ENCODE measurements around the gene CFD. TPM values are rescaled to one million over a fixed set of nuclear protein-coding genes. Genes with fewer than 3 reads are reported as not detected.
"Not testable (repeated sequence)": the region's sequence is repeated elsewhere in the genome, so short reads cannot be mapped to it uniquely, and the experiment has no call there.

The CFD gene
- total RNA-seq, 1 donor from 2014 or later = not detected

GRCh38 chr19:825897-826644, 33.4 kb upstream of the CFD start:
- no peak for DNase-seq

DNA sequence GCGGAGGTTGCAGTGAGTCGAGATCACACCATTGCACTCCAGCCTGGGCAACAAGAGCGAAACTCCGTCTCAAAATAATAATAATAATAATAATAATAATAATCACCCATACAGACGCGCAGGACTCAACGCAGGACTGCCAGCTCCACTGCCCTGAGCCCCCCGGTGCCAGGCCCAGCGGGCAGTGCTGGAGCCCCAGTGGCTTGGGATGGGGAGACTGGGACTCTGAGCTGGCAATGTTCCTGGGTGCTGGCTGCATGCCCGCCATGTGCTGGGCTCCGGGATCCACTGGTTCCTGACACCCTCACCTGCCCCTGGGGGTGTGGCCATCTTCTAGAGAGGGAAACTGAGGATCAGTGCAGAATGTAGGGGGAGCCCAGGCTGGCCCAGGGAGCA, 32.2 kb upstream of the CFD start:
- DNase-seq = no peak

DNA sequence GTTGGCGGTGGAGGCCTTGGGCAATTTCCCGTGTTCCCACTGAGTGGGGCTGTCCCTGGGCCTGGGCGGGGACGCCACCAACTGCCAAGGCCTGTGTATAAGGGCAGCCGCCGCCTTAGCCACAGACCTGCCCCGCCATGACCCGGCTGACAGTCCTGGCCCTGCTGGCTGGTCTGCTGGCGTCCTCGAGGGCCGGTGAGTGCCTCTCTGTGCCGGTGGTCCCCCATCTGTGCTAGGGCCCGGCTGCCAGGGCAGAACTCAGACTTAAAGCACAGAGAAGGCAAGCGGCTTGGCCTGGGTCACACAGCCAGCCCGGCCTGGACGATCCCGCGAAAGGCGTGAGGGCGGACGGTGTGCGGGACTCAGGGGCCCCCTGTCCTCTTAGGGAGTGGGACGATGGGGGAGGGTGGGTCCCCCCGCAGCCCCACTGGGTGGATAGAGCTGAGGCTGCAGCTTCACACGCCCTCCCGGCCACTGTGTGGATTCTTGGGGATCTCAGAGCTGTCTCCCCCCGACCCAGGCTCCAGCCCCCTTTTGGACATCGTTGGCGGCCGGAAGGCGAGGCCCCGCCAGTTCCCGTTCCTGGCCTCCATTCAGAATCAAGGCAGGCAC, 31.6 kb upstream of the CFD start, which contains the start of gene AZU1:
TSS of gene AZU1 (plus strand) at position 128 of the 612 bp plus-strand sequence. CDS start at position 138, 10 bp downstream.
- no peak for DNase-seq

DNA sequence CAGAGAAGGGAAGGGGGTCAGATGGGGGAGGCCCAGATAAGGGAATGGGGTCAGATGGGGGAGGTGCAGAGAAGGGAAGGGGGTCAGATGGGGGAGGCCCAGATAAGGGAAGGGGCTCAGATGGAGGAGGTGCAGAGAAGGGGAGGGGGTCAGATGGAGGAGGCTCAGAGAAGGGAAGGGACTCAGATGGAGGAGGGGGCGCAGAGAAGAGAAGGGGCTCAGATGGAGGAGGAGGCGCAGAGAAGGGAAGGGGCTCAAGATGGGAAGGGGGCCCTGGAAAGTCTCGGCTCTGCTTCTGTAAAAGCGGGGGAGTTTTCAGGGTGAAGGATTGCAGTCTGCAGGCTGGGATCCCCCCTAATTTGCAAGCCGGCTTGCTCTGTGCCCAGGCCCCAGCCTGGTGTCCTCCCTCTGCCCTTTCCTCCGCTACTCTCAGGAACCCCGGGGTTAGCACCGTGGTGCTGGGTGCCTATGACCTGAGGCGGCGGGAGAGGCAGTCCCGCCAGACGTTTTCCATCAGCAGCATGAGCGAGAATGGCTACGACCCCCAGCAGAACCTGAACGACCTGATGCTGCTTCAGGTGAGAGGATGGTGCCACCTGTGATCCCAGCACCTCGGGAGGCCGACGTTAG, 30.2 kb upstream of the CFD start:
- no peak for DNase-seq

- no peak for DNase-seq
Observed at GRCh38 chr19:831407-832369, 27.8 kb upstream of the CFD start.

GRCh38 chr19:834216-834615, 25.2 kb upstream of the CFD start:
- no peak for DNase-seq

DNA sequence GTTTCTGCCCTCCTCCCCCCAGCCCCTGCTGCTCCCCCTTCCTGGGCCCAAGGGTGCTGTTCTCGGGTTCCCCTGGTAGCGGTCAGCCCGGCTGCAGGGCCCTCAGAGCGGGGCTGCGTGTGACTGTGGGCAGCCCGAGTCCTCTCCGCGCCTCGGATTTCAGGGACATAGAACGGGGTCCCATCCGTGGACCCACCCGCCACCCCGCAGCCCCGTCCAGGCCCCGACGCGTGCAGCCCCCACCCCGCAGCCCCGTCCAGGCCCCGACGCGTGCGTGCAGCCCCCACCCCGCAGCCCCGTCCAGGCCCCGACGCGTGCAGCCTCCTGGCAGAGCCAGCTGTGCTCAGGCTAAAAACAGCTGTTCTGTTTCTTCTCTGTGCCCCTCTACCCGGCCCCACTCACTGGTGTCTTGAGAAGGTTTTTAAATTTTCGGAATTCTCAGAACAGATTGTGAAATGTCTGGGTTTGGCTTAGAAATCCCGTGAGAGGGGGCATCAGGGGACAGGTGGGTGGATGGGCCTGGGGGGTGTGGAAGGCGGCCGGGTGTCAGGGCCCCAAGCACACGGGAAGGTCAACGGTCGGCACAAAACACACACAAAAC, 24.2 kb upstream of the CFD start:
- DNase-seq = no peak

GRCh38 chr19:840519-841206, 18.8 kb upstream of the CFD start, which contains the start of gene PRTN3:
Gene PRTN3, plus strand, starts transcription at chr19:840999. Its CDS starts 10 bp downstream, at chr19:841009.
- no peak for DNase-seq

DNA sequence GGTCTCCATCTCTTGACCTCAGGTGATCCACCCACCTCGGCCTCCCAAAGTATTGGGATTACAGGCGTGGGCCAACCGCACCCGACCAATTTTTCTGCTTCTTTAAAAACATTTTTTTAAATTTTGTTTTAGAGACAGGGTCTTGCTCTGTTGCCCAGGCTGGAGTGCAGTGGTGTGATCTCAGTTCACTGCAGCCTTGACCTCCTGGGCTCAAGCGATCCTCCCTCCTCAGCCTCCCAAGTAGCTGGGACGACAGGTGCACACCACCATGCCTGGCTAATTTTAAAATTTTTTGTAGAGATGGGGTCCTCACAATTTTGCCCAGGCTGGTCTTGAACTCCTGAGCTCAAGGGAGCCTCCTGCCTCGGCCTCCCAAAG, 16.7 kb upstream of the CFD start:
- not testable (repeated sequence) for DNase-seq

- DNase-seq = no peak
Observed at GRCh38 chr19:843180-843835, 16.2 kb upstream of the CFD start.

DNA sequence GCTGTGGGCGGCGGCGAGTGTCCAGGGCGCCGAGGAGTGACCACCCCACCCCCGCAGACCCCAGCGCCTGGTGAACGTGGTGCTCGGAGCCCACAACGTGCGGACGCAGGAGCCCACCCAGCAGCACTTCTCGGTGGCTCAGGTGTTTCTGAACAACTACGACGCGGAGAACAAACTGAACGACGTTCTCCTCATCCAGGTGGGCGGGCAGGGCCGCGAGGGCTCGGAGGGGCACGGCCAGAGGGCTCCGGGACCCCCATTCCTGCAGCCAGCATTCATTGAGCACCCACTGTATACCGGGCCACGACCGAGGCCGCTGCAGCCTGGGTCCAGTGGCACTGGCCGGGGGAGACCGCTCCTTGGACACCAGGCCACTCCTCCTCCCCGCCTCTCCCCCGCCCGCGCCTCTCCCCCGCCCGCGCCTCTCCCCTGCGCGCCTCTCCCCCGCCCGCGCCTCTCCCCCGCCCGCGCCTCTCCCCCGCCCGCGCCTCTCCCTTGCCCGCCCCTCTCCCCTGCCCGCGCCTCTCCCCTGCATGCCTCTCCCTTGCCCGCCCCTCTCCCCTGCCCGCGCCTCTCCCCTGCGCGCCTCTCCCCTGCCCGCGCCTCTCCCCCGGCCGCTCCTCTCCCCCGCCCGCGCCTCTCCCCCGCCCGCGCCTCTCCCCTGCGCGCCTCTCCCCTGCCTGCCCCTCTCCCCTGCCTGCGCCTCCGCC, 15.5 kb upstream of the CFD start:
- DNase-seq = no peak

- DNase-seq = no peak
Observed at GRCh38 chr19:844546-844971, 14.9 kb upstream of the CFD start.

DNA sequence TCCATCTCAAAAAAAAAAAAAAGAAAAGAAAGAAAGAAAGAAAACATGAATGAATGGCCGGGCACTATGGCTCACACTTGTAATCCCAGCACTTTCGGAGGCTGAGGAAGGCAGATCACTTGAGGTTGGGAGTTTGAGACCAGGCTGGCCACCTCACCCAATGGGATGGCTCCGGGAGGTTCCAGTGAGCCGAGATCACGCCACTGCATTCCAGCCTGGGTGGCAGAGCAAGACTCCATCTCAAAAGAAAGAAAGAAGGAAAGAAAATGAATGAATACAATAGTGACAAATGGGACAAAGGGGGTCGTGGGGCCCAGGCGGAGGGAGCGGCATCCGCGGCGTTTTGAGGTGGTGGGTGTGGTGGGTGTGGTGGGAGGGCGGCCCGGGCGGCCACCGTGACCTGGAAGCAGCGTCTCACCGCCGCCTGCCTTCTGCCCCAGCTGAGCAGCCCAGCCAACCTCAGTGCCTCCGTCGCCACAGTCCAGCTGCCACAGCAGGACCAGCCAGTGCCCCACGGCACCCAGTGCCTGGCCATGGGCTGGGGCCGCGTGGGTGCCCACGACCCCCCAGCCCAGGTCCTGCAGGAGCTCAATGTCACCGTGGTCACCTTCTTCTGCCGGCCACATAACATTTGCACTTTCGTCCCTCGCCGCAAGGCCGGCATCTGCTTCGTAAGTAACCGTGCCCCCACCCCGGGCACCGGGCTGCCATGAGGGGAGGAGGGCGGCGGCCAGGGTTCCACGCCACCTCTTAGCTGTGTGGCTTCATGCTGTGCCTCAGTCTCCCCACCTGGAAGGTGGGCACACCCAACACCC, 13.6 kb upstream of the CFD start:
- DNase-seq = no peak

DNA sequence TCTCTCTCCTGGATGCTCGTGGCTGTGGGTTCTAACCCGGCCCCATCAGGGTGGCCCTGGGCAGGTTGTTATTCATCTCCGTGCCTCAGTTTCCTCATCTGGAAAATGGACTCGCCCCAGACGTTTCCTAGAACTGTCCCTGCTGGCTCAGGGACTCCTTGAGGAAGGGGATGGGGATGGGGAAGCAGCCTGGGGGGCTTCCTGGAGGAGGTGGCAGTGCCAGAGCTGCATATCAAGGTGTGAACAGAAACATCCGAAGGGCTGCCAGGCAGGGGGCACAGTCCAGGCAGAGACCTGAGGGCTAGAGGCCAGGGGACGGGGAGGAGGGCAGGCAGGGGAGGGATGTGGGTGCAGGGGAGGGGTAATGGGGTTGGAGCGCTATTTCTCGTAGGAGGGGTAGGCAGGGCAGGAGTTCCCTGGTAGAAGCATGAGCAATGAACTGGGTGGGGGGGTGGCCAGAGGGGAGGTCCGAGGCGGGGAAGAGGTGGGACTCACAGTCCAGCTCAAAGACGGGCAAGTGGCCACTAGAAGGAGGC, 11.0 kb upstream of the CFD start:
- no peak for DNase-seq

DNA sequence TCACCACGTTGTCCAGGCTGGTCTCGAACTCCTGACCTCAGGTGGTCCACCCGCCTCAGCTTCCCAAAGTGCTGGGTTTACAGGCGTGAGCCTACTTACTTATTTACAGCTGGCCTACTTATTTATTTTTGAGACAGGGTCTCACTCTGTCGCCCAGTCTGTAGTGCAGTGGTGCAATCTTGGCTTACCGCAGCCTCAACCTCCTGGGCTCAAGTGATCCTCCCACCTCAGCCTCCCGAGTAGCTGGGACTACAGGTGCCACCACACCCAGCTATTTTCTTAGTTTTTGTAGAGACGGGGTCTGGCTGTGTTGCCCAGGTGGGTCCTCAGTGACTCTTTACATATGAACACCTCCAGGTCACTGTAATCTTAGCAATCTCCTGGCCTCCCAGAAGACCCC, 10.3 kb upstream of the CFD start:
- not testable (repeated sequence) for DNase-seq

DNA sequence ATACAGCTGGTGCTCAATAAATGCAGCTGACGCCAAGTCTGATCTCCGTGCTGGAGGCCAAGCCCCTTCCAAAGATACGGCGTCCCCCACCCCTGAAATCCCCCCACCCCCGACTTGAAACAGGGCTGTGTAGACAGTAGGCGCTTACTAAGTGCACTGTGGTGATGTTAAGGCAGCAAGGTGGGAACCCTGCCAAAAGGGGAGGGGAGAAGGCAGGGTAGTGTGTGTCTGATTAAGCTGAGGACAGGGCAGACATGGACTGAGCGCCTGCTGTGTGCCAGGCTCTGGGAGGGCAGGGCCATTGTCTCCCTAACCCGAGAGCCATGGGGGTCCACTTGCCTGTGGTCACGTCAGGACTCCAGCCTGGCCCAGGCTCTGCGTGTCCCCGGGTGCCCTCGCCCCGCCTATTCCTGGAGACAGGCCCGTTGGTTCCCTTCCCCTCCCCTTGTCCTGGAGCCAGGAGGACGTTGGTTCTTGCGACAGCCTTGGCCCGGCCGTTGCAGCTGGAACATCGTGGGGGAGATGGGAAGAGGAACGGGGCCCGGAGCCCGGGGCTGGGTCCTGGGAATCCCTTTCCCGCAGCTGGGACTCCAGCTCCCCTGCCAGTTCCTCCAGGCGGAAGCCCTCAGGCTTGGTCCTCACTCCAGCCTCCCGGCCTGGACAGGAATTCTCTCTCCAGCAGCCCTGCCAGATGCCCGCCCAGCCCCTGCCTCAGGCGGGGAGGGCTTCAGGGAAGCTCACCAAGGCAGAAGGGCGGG, 9.1 kb upstream of the CFD start:
- no peak for DNase-seq

- no peak for DNase-seq
Observed at GRCh38 chr19:850979-851335, 8.5 kb upstream of the CFD start.

All from dermis blood vessel endothelial cell (primary cell).